Activated B cell treated with CpG ODN at 0.5 μM for 24 hours (primary cell): Measurements from ENCODE around the gene CTSS. TPM values are rescaled to one million over a fixed set of nuclear protein-coding genes. Genes with fewer than 3 reads are reported as not detected.
"Not testable (repeated sequence)": the region's sequence is repeated elsewhere in the genome, so short reads cannot be mapped to it uniquely, and the experiment has no call there.

ENCODE experiments used
- ATAC-seq: fragments of 200-7000 bp; cut with Tn5 transposase; one replicate; pipeline ENCODE4 v1.10.0; 2021; ENCODE audit warnings: low read depth, mild to moderate bottlenecking, moderate library complexity
- CTCF ChIA-PET: fragments of 350-600 bp; sonication (Branson Sonifier 250); formaldehyde crosslinking; loops from one replicate; lab custom pipeline; 2021; ENCODE audit warnings: antibody characterized with exemption; lab: Charles Lee
- POLR2A ChIA-PET: fragments of 350-600 bp; sonication (Branson Sonifier 250); formaldehyde crosslinking; loops from one replicate; lab custom pipeline; 2021; ENCODE audit warnings: antibody characterized with exemption; lab: Charles Lee
- DNase-seq: peaks from one replicate; pipeline ENCODE4 v3.0.0; 2022
- H3K27ac Mint-ChIP-seq: one replicate; pipeline ENCODE4 v1.8.0; 2020; ENCODE audit warnings: mixed read lengths
- H3K27me3 Mint-ChIP-seq: one replicate; pipeline ENCODE4 v1.8.0; 2021; ENCODE audit warnings: mixed read lengths
- H3K36me3 Mint-ChIP-seq: one replicate; pipeline ENCODE4 v1.8.0; 2021; ENCODE audit warnings: low read depth, mixed read lengths
- H3K4me1 Mint-ChIP-seq: one replicate; pipeline ENCODE4 v1.8.0; 2021; ENCODE audit warnings: mixed read lengths
- H3K4me3 Mint-ChIP-seq: one replicate; pipeline ENCODE4 v1.8.0; 2020; ENCODE audit warnings: mild to moderate bottlenecking, mixed read lengths
- H3K9me3 Mint-ChIP-seq: one replicate; pipeline ENCODE4 v1.8.0; 2020; ENCODE audit warnings: mixed read lengths
- CTCF ChIP-seq: fragments of 200-600 bp; IDR thresholded peaks from one replicate; pipeline ENCODE4 v1.8.0; 2022; ENCODE audit warnings: antibody characterized with exemption, mild to moderate bottlenecking
- intact Hi-C: fragments of 100-400 bp; cut with micrococcal nuclease; formaldehyde crosslinking; loops from one replicate; pipeline ENCODE4 v1.15.1; 2024
- total RNA-seq: library from RNA; stranded (reverse); gene quantifications from 2 replicates; pipeline ENCODE4 v1.2.3, GENCODE V29; 2022

Gene CTSS
- total RNA-seq, 1 donor from 2014 or later = 162 TPM

- H3K9me3 Mint-ChIP-seq = no peaks in the 10 kb centered on the region
- no peak for ATAC-seq
- H3K4me1 Mint-ChIP-seq = no peaks in the 10 kb centered on the region
- TF ChIP-seq CTCF = no peak
- H3K27me3 Mint-ChIP-seq = no peaks in the 10 kb centered on the region
- ChIA-PET CTCF (no interaction called here), POLR2A (no interaction called here)
- H3K36me3 Mint-ChIP-seq = no peaks in the 10 kb centered on the region
- intact Hi-C loops = no loop called here
- no peak for DNase-seq
- H3K27ac Mint-ChIP-seq = no peak overlapping the region
- H3K4me3 Mint-ChIP-seq = no peak overlapping the region
Measured at GRCh38 chr1:150778409-150778808, 12.8 kb upstream of the CTSS start.

- no peaks in the 10 kb centered on the region for H3K4me1 Mint-ChIP-seq
- intact Hi-C loops = no loop called here
- H3K36me3 Mint-ChIP-seq = no peaks in the 10 kb centered on the region
- CTCF ChIA-PET = no interaction called here
- H3K27me3 Mint-ChIP-seq = no peaks in the 10 kb centered on the region
- H3K4me3 Mint-ChIP-seq = no peak overlapping the region
- no peak overlapping the region for H3K27ac Mint-ChIP-seq
- ATAC-seq = no peak
- no peak for DNase-seq
- no peaks in the 10 kb centered on the region for H3K9me3 Mint-ChIP-seq
- POLR2A ChIA-PET = no interaction called here
- no peak for TF ChIP-seq CTCF
Measured at GRCh38 chr1:150777544-150777943, 12.0 kb upstream of the CTSS start.

GRCh38 chr1:150775931-150776505 is 10.4 kb upstream of the CTSS start:
- H3K36me3 Mint-ChIP-seq, intact Hi-C loops, DNase-seq, CTCF ChIA-PET, H3K9me3 Mint-ChIP-seq, H3K27ac Mint-ChIP-seq, H3K4me3 Mint-ChIP-seq, H3K4me1 Mint-ChIP-seq, H3K27me3 Mint-ChIP-seq, POLR2A ChIA-PET, ATAC-seq: not testable (repeated sequence)

- CTCF ChIA-PET = no interaction called here
Measured at GRCh38 chr1:150775276-150775675, 9.7 kb upstream of the CTSS start.

GRCh38 chr1:150772326-150772725 is 6.7 kb upstream of the CTSS start:
- DNase-seq (no peak), ATAC-seq (no peak)
- TF ChIP-seq CTCF = no peak
- POLR2A ChIA-PET = no interaction called here
- Mint-ChIP-seq H3K36me3 (no peaks in the 10 kb centered on the region), H3K27me3 (no peaks in the 10 kb centered on the region), H3K9me3 (no peaks in the 10 kb centered on the region), H3K4me3 (no peak overlapping the region), H3K27ac (no peak overlapping the region), H3K4me1 (peaks cover 14% of the 10 kb centered on the region)
- CTCF ChIA-PET = no interaction called here
- intact Hi-C loops = no loop called here

More at GRCh38 chr1:150775276-150775675, 9.7 kb upstream of the CTSS start:
- DNase-seq = no peak
- intact Hi-C loops = no loop called here
- Mint-ChIP-seq H3K36me3 (no peaks in the 10 kb centered on the region), H3K27me3 (no peaks in the 10 kb centered on the region), H3K27ac (no peak overlapping the region), H3K4me1 (peaks cover 10% of the 10 kb centered on the region), H3K9me3 (no peaks in the 10 kb centered on the region), H3K4me3 (no peak overlapping the region)
- no peak for TF ChIP-seq CTCF
- POLR2A ChIA-PET = interaction anchor here (1.4 kb wide), 1 partner anchor 9 kb away, joined by 5 read pairs; the partner anchor contains the start of gene CTSS
- no peak for ATAC-seq

- CTCF ChIA-PET, ATAC-seq, H3K27ac Mint-ChIP-seq, H3K27me3 Mint-ChIP-seq, H3K9me3 Mint-ChIP-seq, H3K4me3 Mint-ChIP-seq, DNase-seq, POLR2A ChIA-PET: not testable (repeated sequence)
- H3K36me3 Mint-ChIP-seq = peaks cover 20% of the 10 kb centered on the region
- peaks cover 44% of the 10 kb centered on the region for H3K4me1 Mint-ChIP-seq
- intact Hi-C loops = loop anchor here (10.0 kb wide), 1 partner anchor 203 kb away; no protein-coding TSS in a partner anchor
Measured at GRCh38 chr1:150767704-150768103, 2.1 kb upstream of the CTSS start.

GRCh38 chr1:150765977-150766301 is 361 bp upstream of the CTSS start:
- POLR2A ChIA-PET = interaction anchor here (0.6 to 3.4 kb wide), 13 partner anchors 9 to 210 kb away, joined by 3 to 10 read pairs (median 4); partner anchors contain the start of genes ARNT, CERS2, ENSA and GOLPH3L
- Mint-ChIP-seq H3K4me1 (peaks cover 55% of the 10 kb centered on the region), H3K36me3 (peaks cover 31% of the 10 kb centered on the region), H3K27ac (peak overlapping the region; percentile 97), H3K4me3 (peak overlapping the region; percentile 93)
- peak; percentile 16 for ATAC-seq
- intact Hi-C loops = loop anchor here (2.0 to 10.0 kb wide), 3 partner anchors 47 to 213 kb away; no protein-coding TSS in a partner anchor
- CTCF ChIA-PET = interaction anchor here (1.4 to 4.7 kb wide), 2 partner anchors 156 to 205 kb away, joined by 3 to 22 read pairs; no protein-coding TSS in a partner anchor
- not testable (repeated sequence) for H3K9me3 Mint-ChIP-seq, DNase-seq, H3K27me3 Mint-ChIP-seq
